SK-N-SH (cell line): ENCODE measurements around the gene MMS22L.

Experiments
- EP300 ChIP-seq, 2 experiments: IDR thresholded peaks; 2 replicates each; pipeline versions ENCODE4 v1.4.0 to v1.6.1; 2012; ENCODE audit warnings: borderline replicate concordance in 1 of 2, low read depth in 1 of 2, low read length in 1 of 2
- EZH2phosphoT487 ChIP-seq: fragments of 200-600 bp; sonication (generic); IDR thresholded peaks from 2 replicates; pipeline ENCODE4 v1.6.1; 2017; ENCODE audit warnings: low read depth, mixed run types, mild to moderate bottlenecking, antibody characterized with exemption, moderate library complexity, borderline replicate concordance
- FOXJ3 ChIP-seq: sonication (generic); formaldehyde crosslinking; IDR thresholded peaks from 2 replicates; pipeline ENCODE4 v1.5.1; 2020; ENCODE audit warnings: mild to moderate bottlenecking, missing genetic modification reagents
- GABPA ChIP-seq: IDR thresholded peaks from 2 replicates; pipeline ENCODE4 v1.4.0; 2012; ENCODE audit warnings: low read depth, mild to moderate bottlenecking
- NFIC ChIP-seq: IDR thresholded peaks from 2 replicates; pipeline ENCODE4 v1.4.0; 2012; ENCODE audit warnings: borderline replicate concordance
- POLR2AphosphoS5 ChIP-seq: IDR thresholded peaks from 2 replicates; pipeline ENCODE4 v1.6.1; 2012; ENCODE audit warnings: low read depth, low read length
- RXRA ChIP-seq: IDR thresholded peaks from 2 replicates; pipeline ENCODE4 v1.4.0; 2012; ENCODE audit warnings: low read depth, mild to moderate bottlenecking, borderline replicate concordance
- TEAD4 ChIP-seq: IDR thresholded peaks from 2 replicates; pipeline ENCODE4 v1.4.0; 2012; ENCODE audit warnings: mild to moderate bottlenecking, borderline replicate concordance; ENCODE audit not compliant: insufficient read depth
- TF ChIP-seq, protein P1 (sequence below): IDR thresholded peaks from 2 replicates; pipeline ENCODE4 v1.4.0; 2012; ENCODE audit warnings: low read depth, borderline replicate concordance
- TF ChIP-seq, protein P2 (sequence below): fragments of 200-600 bp; sonication (generic); IDR thresholded peaks from 2 replicates; pipeline ENCODE4 v1.6.1; 2017; ENCODE audit warnings: antibody characterized with exemption, mild to moderate bottlenecking, moderate library complexity
- TF ChIP-seq, protein P3 (sequence below): IDR thresholded peaks from 2 replicates; pipeline ENCODE4 v1.6.1; 2012; ENCODE audit warnings: mild to moderate bottlenecking, low read depth, low read length, moderate library complexity
- TF ChIP-seq, protein P4 (sequence below): IDR thresholded peaks from 2 replicates; pipeline ENCODE4 v1.4.0; 2012; ENCODE audit warnings: low read depth

DNA sequence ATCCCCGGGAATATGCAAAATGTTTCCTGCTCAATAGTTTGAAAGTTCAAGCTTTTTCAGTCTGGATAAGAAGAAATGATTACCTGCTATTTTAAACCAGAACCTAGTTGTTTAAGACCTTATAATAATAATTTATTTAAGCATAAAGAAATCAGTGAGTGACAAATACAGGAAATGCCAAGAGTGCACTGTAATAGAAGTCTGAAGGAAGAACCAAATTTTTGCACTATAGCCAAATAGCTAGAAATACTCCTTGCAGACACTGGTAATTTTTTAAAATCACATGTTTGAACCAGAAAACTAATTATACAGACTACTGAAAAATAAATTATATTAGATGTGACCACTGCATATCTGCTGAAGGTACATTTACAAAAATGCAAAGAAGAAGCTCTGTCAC, 93.2 kb downstream of the MMS22L start:
- TF ChIP-seq, protein P1, sequence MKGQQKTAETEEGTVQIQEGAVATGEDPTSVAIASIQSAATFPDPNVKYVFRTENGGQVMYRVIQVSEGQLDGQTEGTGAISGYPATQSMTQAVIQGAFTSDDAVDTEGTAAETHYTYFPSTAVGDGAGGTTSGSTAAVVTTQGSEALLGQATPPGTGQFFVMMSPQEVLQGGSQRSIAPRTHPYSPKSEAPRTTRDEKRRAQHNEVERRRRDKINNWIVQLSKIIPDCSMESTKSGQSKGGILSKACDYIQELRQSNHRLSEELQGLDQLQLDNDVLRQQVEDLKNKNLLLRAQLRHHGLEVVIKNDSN: no peak
- TF ChIP-seq, protein P2, sequence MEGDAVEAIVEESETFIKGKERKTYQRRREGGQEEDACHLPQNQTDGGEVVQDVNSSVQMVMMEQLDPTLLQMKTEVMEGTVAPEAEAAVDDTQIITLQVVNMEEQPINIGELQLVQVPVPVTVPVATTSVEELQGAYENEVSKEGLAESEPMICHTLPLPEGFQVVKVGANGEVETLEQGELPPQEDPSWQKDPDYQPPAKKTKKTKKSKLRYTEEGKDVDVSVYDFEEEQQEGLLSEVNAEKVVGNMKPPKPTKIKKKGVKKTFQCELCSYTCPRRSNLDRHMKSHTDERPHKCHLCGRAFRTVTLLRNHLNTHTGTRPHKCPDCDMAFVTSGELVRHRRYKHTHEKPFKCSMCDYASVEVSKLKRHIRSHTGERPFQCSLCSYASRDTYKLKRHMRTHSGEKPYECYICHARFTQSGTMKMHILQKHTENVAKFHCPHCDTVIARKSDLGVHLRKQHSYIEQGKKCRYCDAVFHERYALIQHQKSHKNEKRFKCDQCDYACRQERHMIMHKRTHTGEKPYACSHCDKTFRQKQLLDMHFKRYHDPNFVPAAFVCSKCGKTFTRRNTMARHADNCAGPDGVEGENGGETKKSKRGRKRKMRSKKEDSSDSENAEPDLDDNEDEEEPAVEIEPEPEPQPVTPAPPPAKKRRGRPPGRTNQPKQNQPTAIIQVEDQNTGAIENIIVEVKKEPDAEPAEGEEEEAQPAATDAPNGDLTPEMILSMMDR: no peak
- peak; percentile 26; the same call in 1 of the 2 replicates for TF ChIP-seq TEAD4
- no peak for TF ChIP-seq FOXJ3 (CRISPR knock-in tag)
- TF ChIP-seq GABPA: no peak
- TF ChIP-seq, protein P3, sequence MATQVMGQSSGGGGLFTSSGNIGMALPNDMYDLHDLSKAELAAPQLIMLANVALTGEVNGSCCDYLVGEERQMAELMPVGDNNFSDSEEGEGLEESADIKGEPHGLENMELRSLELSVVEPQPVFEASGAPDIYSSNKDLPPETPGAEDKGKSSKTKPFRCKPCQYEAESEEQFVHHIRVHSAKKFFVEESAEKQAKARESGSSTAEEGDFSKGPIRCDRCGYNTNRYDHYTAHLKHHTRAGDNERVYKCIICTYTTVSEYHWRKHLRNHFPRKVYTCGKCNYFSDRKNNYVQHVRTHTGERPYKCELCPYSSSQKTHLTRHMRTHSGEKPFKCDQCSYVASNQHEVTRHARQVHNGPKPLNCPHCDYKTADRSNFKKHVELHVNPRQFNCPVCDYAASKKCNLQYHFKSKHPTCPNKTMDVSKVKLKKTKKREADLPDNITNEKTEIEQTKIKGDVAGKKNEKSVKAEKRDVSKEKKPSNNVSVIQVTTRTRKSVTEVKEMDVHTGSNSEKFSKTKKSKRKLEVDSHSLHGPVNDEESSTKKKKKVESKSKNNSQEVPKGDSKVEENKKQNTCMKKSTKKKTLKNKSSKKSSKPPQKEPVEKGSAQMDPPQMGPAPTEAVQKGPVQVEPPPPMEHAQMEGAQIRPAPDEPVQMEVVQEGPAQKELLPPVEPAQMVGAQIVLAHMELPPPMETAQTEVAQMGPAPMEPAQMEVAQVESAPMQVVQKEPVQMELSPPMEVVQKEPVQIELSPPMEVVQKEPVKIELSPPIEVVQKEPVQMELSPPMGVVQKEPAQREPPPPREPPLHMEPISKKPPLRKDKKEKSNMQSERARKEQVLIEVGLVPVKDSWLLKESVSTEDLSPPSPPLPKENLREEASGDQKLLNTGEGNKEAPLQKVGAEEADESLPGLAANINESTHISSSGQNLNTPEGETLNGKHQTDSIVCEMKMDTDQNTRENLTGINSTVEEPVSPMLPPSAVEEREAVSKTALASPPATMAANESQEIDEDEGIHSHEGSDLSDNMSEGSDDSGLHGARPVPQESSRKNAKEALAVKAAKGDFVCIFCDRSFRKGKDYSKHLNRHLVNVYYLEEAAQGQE: no peak
- peak; percentile 51; the same call in 1 of the 2 replicates for TF ChIP-seq NFIC
- peak in 1 of 2 experiments; percentile 46; a peak in 1 of 4 replicates for TF ChIP-seq EP300 (IDR thresholded peaks at IDR 0.05; ENCODE audit: borderline replicate concordance in 1 of 2, low read depth in 1 of 2, low read length in 1 of 2)
- TF ChIP-seq RXRA: no peak
- no peak for TF ChIP-seq POLR2AphosphoS5
- TF ChIP-seq EZH2phosphoT487: no peak
- TF ChIP-seq, protein P4, sequence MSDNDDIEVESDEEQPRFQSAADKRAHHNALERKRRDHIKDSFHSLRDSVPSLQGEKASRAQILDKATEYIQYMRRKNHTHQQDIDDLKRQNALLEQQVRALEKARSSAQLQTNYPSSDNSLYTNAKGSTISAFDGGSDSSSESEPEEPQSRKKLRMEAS: no peak
